Measurements from ENCODE around the gene METAP2.

GRCh38 chr12:95544756-95545155, 70.8 kb downstream of the METAP2 start:
- TF ChIP-seq SP2 (tag by site-specific recombination; IDR thresholded peaks at IDR 0.05), result no peak
- no peak for TF ChIP-seq ZNF621 (tag by site-specific recombination; IDR thresholded peaks at IDR 0.05)
- TF ChIP-seq ZNF223 (tag by site-specific recombination; IDR thresholded peaks at IDR 0.05), result no peak
- no peak for TF ChIP-seq CTCF (tag by site-specific recombination; IDR thresholded peaks at IDR 0.05)
- no peak for TF ChIP-seq ZNF266 (tag by site-specific recombination; IDR thresholded peaks at IDR 0.05; ENCODE audit: low read depth)
- TF ChIP-seq ZNF311 (tag by site-specific recombination; IDR thresholded peaks at IDR 0.05; ENCODE audit: borderline replicate concordance), result no peak
- no peak for TF ChIP-seq RBAK (tag by site-specific recombination; IDR thresholded peaks at IDR 0.05)
- TF ChIP-seq REST (tag by site-specific recombination; IDR thresholded peaks at IDR 0.05), result no peak
- no peak for TF ChIP-seq ZNF596 (tag by site-specific recombination; IDR thresholded peaks at IDR 0.05)
- no peak for TF ChIP-seq ZSCAN5A (tag by site-specific recombination; IDR thresholded peaks at IDR 0.05)

All from HEK293 (cell line).